Nephron (organoid): Measurements from ENCODE around the gene KCNH3.

Source experiments
- H3K27ac Mint-ChIP-seq, 3 experiments: 2 replicates each; pipeline ENCODE4 v1.8.0; 2020; ENCODE audit warnings: mixed read lengths in 3 of 3, mild to moderate bottlenecking in 2 of 3, moderate library complexity in 1 of 3
- H3K27me3 Mint-ChIP-seq: 2 replicates; pipeline ENCODE4 v1.8.0; 2021; ENCODE audit warnings: low read depth, mild to moderate bottlenecking, moderate library complexity, mixed read lengths
- H3K36me3 Mint-ChIP-seq: 2 replicates; pipeline ENCODE4 v1.8.0; 2020; ENCODE audit warnings: low read depth, mixed read lengths
- H3K4me1 Mint-ChIP-seq: 2 replicates; pipeline ENCODE4 v1.8.0; 2020; ENCODE audit warnings: mixed read lengths
- H3K4me3 Mint-ChIP-seq, 3 experiments: 2 replicates each; pipeline ENCODE4 v1.8.0; 2020; ENCODE audit warnings: mild to moderate bottlenecking in 3 of 3, mixed read lengths in 3 of 3, moderate library complexity in 2 of 3
- H3K9me3 Mint-ChIP-seq: 2 replicates; pipeline ENCODE4 v1.8.0; 2020; ENCODE audit warnings: mixed read lengths
- TF ChIP-seq, protein P1 (sequence below), 3 experiments: fragments of 200-600 bp; sonication (generic); IDR thresholded peaks; one replicate each; pipeline ENCODE4 v1.5.0; 2021; ENCODE audit warnings: antibody characterized with exemption in 3 of 3; ENCODE audit not compliant: unreplicated experiment in 3 of 3

The KCNH3 gene, protein sequence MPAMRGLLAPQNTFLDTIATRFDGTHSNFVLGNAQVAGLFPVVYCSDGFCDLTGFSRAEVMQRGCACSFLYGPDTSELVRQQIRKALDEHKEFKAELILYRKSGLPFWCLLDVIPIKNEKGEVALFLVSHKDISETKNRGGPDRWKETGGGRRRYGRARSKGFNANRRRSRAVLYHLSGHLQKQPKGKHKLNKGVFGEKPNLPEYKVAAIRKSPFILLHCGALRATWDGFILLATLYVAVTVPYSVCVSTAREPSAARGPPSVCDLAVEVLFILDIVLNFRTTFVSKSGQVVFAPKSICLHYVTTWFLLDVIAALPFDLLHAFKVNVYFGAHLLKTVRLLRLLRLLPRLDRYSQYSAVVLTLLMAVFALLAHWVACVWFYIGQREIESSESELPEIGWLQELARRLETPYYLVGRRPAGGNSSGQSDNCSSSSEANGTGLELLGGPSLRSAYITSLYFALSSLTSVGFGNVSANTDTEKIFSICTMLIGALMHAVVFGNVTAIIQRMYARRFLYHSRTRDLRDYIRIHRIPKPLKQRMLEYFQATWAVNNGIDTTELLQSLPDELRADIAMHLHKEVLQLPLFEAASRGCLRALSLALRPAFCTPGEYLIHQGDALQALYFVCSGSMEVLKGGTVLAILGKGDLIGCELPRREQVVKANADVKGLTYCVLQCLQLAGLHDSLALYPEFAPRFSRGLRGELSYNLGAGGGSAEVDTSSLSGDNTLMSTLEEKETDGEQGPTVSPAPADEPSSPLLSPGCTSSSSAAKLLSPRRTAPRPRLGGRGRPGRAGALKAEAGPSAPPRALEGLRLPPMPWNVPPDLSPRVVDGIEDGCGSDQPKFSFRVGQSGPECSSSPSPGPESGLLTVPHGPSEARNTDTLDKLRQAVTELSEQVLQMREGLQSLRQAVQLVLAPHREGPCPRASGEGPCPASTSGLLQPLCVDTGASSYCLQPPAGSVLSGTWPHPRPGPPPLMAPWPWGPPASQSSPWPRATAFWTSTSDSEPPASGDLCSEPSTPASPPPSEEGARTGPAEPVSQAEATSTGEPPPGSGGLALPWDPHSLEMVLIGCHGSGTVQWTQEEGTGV

DNA sequence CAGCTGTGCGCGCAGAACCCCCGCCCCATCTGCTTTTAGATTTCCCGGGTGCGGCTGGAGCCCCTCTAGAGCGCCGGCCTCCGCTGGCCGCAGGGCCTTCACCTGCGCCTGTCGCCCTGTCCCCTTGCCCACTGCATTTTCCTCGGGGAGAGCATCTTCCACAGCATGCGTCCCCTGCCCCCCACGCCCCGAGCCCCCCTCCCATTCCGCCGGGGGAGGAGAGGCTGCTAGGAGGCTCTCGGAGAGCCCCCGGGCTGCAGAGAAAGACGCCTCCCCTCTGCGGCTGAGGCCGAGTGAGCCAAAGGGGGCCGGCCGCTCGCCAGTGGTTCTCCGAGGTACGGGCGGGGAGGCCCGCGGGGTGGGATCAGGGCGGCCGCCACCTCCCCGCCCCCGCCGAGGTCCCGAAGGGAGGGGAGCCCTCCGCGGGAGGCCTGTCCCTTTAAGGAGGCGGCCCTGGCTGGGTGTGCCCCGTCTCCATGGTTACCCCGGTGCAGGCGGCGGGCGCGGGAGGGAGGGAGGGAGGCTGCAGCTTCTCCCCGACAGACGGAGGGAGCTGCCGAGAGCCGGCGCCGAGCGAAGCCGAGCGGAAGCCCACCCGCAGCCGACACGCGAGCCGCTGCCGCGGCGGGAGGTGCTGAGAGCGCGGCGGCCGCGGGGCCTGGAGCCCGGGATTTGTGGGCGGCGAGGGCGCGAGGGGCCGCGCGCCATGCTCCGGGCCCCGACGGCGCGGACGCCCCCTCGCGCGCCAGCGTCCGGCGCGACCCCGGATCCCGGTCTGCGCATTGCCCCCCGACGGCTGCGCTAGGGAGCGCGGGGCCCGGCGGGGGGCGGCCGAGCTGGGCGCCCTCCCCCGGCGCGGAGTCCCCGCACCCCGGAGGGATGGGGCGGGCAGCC lies at the start of gene KCNH3:
TSS of gene KCNH3 (plus strand) at position 521 of the 894 bp plus-strand sequence. CDS start 387 bp downstream, outside the sequence.
- H3K4me3 Mint-ChIP-seq, result peak within 1 kb of the TSS; percentile 72 to 73 (median 72)
- no peaks in the 10 kb centered on the region for H3K36me3 Mint-ChIP-seq
- H3K9me3 Mint-ChIP-seq, result no peaks in the 10 kb centered on the region
- H3K4me1 Mint-ChIP-seq, result peaks cover 24% of the 10 kb centered on the region
- no peak within 1 kb of the TSS for H3K27ac Mint-ChIP-seq
- TF ChIP-seq, protein P1, sequence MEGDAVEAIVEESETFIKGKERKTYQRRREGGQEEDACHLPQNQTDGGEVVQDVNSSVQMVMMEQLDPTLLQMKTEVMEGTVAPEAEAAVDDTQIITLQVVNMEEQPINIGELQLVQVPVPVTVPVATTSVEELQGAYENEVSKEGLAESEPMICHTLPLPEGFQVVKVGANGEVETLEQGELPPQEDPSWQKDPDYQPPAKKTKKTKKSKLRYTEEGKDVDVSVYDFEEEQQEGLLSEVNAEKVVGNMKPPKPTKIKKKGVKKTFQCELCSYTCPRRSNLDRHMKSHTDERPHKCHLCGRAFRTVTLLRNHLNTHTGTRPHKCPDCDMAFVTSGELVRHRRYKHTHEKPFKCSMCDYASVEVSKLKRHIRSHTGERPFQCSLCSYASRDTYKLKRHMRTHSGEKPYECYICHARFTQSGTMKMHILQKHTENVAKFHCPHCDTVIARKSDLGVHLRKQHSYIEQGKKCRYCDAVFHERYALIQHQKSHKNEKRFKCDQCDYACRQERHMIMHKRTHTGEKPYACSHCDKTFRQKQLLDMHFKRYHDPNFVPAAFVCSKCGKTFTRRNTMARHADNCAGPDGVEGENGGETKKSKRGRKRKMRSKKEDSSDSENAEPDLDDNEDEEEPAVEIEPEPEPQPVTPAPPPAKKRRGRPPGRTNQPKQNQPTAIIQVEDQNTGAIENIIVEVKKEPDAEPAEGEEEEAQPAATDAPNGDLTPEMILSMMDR (IDR thresholded peaks at IDR 0.05; ENCODE audit: unreplicated experiment in 3 of 3), result no peak
- H3K27me3 Mint-ChIP-seq, result peaks cover 85% of the 10 kb centered on the region

DNA sequence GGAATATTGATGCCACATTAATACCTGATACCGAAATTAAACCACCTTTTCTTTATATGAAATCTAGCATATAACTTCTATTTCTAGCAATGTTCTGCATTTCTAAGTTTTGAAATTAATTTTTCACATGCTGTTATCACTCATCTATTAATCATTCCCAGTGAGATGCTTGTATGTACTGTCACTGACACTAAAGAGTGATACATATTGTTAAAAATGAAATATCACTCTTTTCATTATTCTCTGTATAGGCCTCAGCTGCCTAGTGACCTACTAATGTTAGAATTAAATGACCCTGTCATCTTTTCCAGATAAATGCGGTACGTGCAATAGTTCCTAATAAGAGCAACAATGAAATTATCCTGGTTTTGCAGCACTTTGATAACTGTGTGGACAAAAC lies 49.7 kb upstream of the KCNH3 start:
- Mint-ChIP-seq H3K4me1 (no peaks in the 10 kb centered on the region), H3K27ac (no peak overlapping the region), H3K36me3 (peaks cover 33% of the 10 kb centered on the region), H3K27me3 (no peaks in the 10 kb centered on the region), H3K4me3 (no peak overlapping the region), H3K9me3 (no peaks in the 10 kb centered on the region)
- TF ChIP-seq, protein P1 (IDR thresholded peaks at IDR 0.05; ENCODE audit: unreplicated experiment in 3 of 3), result no peak

DNA sequence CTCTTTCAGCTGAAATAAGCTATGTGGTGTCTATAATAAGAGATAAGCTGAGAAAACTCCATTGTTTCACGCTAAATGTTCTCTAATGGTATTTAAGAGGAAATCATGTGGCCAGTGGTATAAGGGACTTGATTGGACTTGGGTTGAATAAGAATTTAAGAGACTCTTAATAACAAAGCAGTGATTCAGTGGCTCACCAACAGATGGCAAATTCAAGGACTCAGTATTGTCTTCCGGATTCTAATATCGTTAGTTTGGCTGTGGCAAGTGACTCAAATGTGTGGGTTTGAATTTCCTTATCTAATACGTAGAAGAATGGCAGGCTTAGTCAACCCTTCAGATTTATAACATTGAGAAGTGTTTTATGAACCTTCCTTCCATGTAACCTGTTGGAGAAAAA lies 49.1 kb upstream of the KCNH3 start:
- Mint-ChIP-seq H3K4me3 (no peak overlapping the region), H3K27me3 (no peaks in the 10 kb centered on the region), H3K4me1 (no peaks in the 10 kb centered on the region), H3K36me3 (peaks cover 33% of the 10 kb centered on the region), H3K9me3 (no peaks in the 10 kb centered on the region), H3K27ac (no peak overlapping the region)
- TF ChIP-seq, protein P1 (IDR thresholded peaks at IDR 0.05; ENCODE audit: unreplicated experiment in 3 of 3), result no peak

DNA sequence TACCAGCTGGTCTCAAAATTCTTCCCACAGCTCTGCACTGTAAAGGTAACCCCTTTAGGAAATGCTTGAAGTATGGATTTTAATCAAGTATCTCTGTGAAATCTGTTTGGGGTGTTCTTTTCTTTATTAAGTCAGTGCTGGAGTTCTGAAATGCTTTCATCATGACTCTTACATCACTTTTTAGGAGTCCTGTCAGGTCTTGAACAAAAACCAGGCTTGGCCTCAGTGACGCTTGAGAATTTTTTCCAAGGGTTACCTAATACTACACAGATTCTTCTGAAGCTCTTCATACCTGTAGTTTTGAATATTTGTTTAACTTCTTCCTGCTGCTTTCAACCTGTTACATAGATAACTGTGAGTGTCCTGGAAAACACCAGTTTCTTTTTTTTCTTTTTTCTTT lies 47.0 kb upstream of the KCNH3 start:
- peaks cover 41% of the 10 kb centered on the region for H3K36me3 Mint-ChIP-seq
- no peak overlapping the region for H3K4me3 Mint-ChIP-seq
- no peak overlapping the region for H3K27ac Mint-ChIP-seq
- TF ChIP-seq, protein P1 (IDR thresholded peaks at IDR 0.05; ENCODE audit: unreplicated experiment in 3 of 3), result no peak
- H3K9me3 Mint-ChIP-seq, result no peaks in the 10 kb centered on the region
- H3K27me3 Mint-ChIP-seq, result no peaks in the 10 kb centered on the region
- no peaks in the 10 kb centered on the region for H3K4me1 Mint-ChIP-seq

DNA sequence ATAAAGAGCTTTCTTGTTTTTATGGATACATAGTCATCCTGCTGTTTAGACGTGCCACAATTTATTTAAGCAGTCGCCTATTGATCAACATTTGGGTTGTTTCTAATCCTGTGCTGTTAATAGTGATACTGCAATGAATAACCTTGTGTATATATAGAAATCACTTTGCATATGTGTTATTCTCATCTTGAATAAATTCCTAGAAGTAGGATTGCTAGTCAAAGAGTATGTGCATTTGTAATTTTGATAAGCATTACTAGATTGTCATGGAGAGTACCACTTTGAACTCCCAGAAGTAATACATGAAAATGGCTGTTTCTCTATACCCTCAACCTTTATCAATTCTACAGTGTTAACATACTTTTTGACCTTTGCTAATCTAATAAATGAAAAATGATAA lies 44.9 kb upstream of the KCNH3 start:
- no peak overlapping the region for H3K27ac Mint-ChIP-seq
- H3K27me3 Mint-ChIP-seq, result no peaks in the 10 kb centered on the region
- no peaks in the 10 kb centered on the region for H3K9me3 Mint-ChIP-seq
- no peak overlapping the region for H3K4me3 Mint-ChIP-seq
- TF ChIP-seq, protein P1 (IDR thresholded peaks at IDR 0.05; ENCODE audit: unreplicated experiment in 3 of 3), result no peak
- peaks cover 56% of the 10 kb centered on the region for H3K36me3 Mint-ChIP-seq
- H3K4me1 Mint-ChIP-seq, result no peaks in the 10 kb centered on the region
